Measurements from ENCODE around the gene SCN5A.

Gene SCN5A

DNA sequence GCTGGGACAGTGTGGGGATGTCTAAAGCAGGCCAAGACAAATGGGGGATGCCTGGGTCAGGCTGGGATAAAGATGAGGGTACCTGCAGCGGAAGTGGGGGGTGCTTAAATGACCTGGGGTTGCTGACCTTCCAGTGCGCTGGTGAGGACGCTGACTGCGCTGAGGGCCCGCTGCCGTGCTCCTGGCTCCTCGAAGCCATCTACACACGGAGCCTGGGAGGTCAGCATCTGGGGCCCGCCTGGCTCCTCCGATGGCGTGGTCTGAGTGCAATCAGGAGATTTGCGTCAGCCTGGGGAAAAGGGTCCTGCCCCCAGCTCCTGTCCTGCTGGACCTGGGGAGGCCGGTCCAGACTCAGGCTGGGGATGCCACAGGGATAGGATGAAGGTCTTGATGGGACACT, 50.7 kb downstream of the SCN5A start:
- H3K4me3 ChIP-seq (ENCODE audit: control insufficient read depth in 1 of 7, extremely low read depth in 1 of 7, insufficient read depth in 4 of 7, low read depth in 2 of 7, low read length in 6 of 7), result no peak overlapping the region
- CTCF ChIA-PET, result no interaction called here
- WGBS (ENCODE audit: insufficient coverage), result 95% methylated on average over 12 of the region's 13 CpGs

DNA sequence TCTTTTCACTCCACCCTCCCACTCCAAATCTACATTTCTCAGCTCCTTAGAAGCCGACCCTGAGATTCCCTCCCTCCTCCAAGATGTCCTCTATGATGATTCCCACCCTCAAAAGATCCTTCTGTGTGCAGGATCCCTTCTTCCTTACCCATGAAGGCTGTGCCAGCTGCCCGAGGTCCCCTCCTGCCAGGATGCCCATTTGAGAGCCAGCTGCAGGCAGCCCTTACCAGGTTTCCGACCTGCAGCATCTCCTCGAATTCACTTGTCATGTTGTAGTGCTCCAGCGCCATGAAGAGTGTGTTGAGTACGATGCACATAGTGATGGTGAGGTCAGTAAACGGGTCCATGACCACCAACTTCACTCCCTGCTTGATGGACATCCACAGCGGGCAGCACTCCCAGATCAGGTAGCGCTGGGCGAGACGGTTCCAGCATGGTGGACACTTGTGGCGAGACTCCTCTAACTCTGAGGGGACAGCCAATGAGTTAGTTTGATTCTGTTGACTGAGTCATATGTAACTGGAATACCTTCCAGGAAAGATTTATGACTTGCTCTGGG, 51.9 kb downstream of the SCN5A start:
- WGBS (ENCODE audit: insufficient coverage), result 97% methylated on average over 12 of the region's 12 CpGs
- DNase-seq, result no peak
- CTCF ChIA-PET, result interaction anchor here (0.8 kb wide), 1 partner anchor 9 kb away, joined by 3 read pairs; no protein-coding TSS in a partner anchor
- no peaks in the 10 kb centered on the region for H3K27me3 ChIP-seq (replicated peaks in 2 of 5; ENCODE audit: control insufficient read depth in 4 of 5, insufficient read depth in 5 of 5, low read length in 4 of 5)
- H3K27ac ChIP-seq (ENCODE audit: insufficient read depth in 1 of 2, low read depth in 1 of 2, low read length in 2 of 2, poor library complexity in 1 of 2, severe bottlenecking in 2 of 2), result no peak overlapping the region
- no peak overlapping the region for H3K4me3 ChIP-seq (ENCODE audit: control insufficient read depth in 1 of 7, extremely low read depth in 1 of 7, insufficient read depth in 4 of 7, low read depth in 2 of 7, low read length in 6 of 7)
- no peaks in the 10 kb centered on the region for H3K36me3 ChIP-seq (ENCODE audit: control insufficient read depth in 4 of 4, insufficient read depth in 4 of 4, low read length in 3 of 4)
- H3K4me1 ChIP-seq (ENCODE audit: control extremely low read depth in 1 of 4, control insufficient read depth in 4 of 4, insufficient read depth in 4 of 4, low read length in 3 of 4), result no peaks in the 10 kb centered on the region
- POLR2A ChIA-PET, result no interaction called here
- peaks cover 0 to 3% (median 0%) of the 10 kb centered on the region in 5 experiments for H3K9me3 ChIP-seq (ENCODE audit: control extremely low read depth in 1 of 5, control insufficient read depth in 4 of 5, insufficient read depth in 2 of 5, low read depth in 1 of 5, low read length in 4 of 5)

More for the DNA sequence above, 50.7 kb downstream of the SCN5A start:
- H3K27me3 ChIP-seq (replicated peaks in 2 of 5; ENCODE audit: control insufficient read depth in 4 of 5, insufficient read depth in 5 of 5, low read length in 4 of 5), result no peaks in the 10 kb centered on the region
- DNase-seq, result no peak
- no peak overlapping the region for H3K27ac ChIP-seq (ENCODE audit: insufficient read depth in 1 of 2, low read depth in 1 of 2, low read length in 2 of 2, poor library complexity in 1 of 2, severe bottlenecking in 2 of 2)
- POLR2A ChIA-PET, result no interaction called here
- no peaks in the 10 kb centered on the region for H3K36me3 ChIP-seq (ENCODE audit: control insufficient read depth in 4 of 4, insufficient read depth in 4 of 4, low read length in 3 of 4)
- peaks cover 0 to 3% (median 0%) of the 10 kb centered on the region in 5 experiments for H3K9me3 ChIP-seq (ENCODE audit: control extremely low read depth in 1 of 5, control insufficient read depth in 4 of 5, insufficient read depth in 2 of 5, low read depth in 1 of 5, low read length in 4 of 5)
- no peaks in the 10 kb centered on the region for H3K4me1 ChIP-seq (ENCODE audit: control extremely low read depth in 1 of 4, control insufficient read depth in 4 of 4, insufficient read depth in 4 of 4, low read length in 3 of 4)

DNA sequence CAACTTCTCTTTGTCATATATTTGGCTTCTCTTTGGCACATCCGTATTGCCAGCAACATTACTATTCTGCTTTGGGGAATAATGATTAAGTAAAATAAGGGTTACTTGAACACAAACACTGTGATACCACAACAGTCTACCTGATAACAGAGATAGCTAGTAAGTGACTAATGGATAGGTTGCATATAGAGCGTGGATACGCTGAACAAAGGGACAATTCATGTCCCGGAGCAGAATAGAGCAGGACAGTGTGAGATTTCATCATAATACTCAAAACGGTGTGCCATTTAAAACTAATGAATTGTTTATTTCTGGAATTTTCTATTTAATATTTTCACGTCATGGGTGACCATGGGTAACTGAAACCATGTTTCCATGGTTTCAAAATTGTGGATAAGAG, 54.1 kb downstream of the SCN5A start:
- no peak for DNase-seq
- H3K36me3 ChIP-seq (ENCODE audit: control insufficient read depth in 4 of 4, insufficient read depth in 4 of 4, low read length in 3 of 4), result no peaks in the 10 kb centered on the region
- H3K27me3 ChIP-seq (replicated peaks in 2 of 5; ENCODE audit: control insufficient read depth in 4 of 5, insufficient read depth in 5 of 5, low read length in 4 of 5), result no peaks in the 10 kb centered on the region
- no peaks in the 10 kb centered on the region for H3K9me3 ChIP-seq (ENCODE audit: control extremely low read depth in 1 of 5, control insufficient read depth in 4 of 5, insufficient read depth in 2 of 5, low read depth in 1 of 5, low read length in 4 of 5)
- H3K4me1 ChIP-seq (ENCODE audit: control extremely low read depth in 1 of 4, control insufficient read depth in 4 of 4, insufficient read depth in 4 of 4, low read length in 3 of 4), result no peaks in the 10 kb centered on the region
- no peak overlapping the region for H3K27ac ChIP-seq (ENCODE audit: insufficient read depth in 1 of 2, low read depth in 1 of 2, low read length in 2 of 2, poor library complexity in 1 of 2, severe bottlenecking in 2 of 2)
- H3K4me3 ChIP-seq (ENCODE audit: control insufficient read depth in 1 of 7, extremely low read depth in 1 of 7, insufficient read depth in 4 of 7, low read depth in 2 of 7, low read length in 6 of 7), result no peak overlapping the region
- no CpG with 5 or more reads among the region's 6 CpGs for WGBS (ENCODE audit: insufficient coverage)
- CTCF ChIA-PET, result interaction anchor here (0.5 to 1.5 kb wide), 2 partner anchors 26 to 56 kb away, joined by 3 to 4 read pairs; no protein-coding TSS in a partner anchor
- POLR2A ChIA-PET, result no interaction called here

- WGBS (ENCODE audit: insufficient coverage), result 92% methylated on average over 2 of the region's 2 CpGs
- no peaks in the 10 kb centered on the region for H3K9me3 ChIP-seq (ENCODE audit: control extremely low read depth in 1 of 5, control insufficient read depth in 4 of 5, insufficient read depth in 2 of 5, low read depth in 1 of 5, low read length in 4 of 5)
- no peak overlapping the region for H3K4me3 ChIP-seq (ENCODE audit: control insufficient read depth in 1 of 7, extremely low read depth in 1 of 7, insufficient read depth in 4 of 7, low read depth in 2 of 7, low read length in 6 of 7)
- no peak for DNase-seq
- H3K36me3 ChIP-seq (ENCODE audit: control insufficient read depth in 4 of 4, insufficient read depth in 4 of 4, low read length in 3 of 4), result no peaks in the 10 kb centered on the region
- H3K4me1 ChIP-seq (ENCODE audit: control extremely low read depth in 1 of 4, control insufficient read depth in 4 of 4, insufficient read depth in 4 of 4, low read length in 3 of 4), result no peaks in the 10 kb centered on the region
- ChIA-PET CTCF (no interaction called here), POLR2A (interaction anchor here (0.6 kb wide), 1 partner anchor 32 kb away, joined by 3 read pairs; no protein-coding TSS in a partner anchor)
- H3K27ac ChIP-seq (ENCODE audit: insufficient read depth in 1 of 2, low read depth in 1 of 2, low read length in 2 of 2, poor library complexity in 1 of 2, severe bottlenecking in 2 of 2), result no peak overlapping the region
- no peaks in the 10 kb centered on the region for H3K27me3 ChIP-seq (replicated peaks in 2 of 5; ENCODE audit: control insufficient read depth in 4 of 5, insufficient read depth in 5 of 5, low read length in 4 of 5)
Measured at GRCh38 chr3:38590521-38590920, 59.0 kb downstream of the SCN5A start.

GRCh38 chr3:38588995-38589937, 60.2 kb downstream of the SCN5A start:
- H3K4me3 ChIP-seq (ENCODE audit: control insufficient read depth in 1 of 7, extremely low read depth in 1 of 7, insufficient read depth in 4 of 7, low read depth in 2 of 7, low read length in 6 of 7), result no peak overlapping the region
- no peaks in the 10 kb centered on the region for H3K4me1 ChIP-seq (ENCODE audit: control extremely low read depth in 1 of 4, control insufficient read depth in 4 of 4, insufficient read depth in 4 of 4, low read length in 3 of 4)
- POLR2A ChIA-PET, result interaction anchor here (0.6 kb wide), 1 partner anchor 9 kb away, joined by 3 read pairs; no protein-coding TSS in a partner anchor
- DNase-seq, result no peak
- no peaks in the 10 kb centered on the region for H3K9me3 ChIP-seq (ENCODE audit: control extremely low read depth in 1 of 5, control insufficient read depth in 4 of 5, insufficient read depth in 2 of 5, low read depth in 1 of 5, low read length in 4 of 5)
- CTCF ChIA-PET, result no interaction called here
- H3K27me3 ChIP-seq (replicated peaks in 2 of 5; ENCODE audit: control insufficient read depth in 4 of 5, insufficient read depth in 5 of 5, low read length in 4 of 5), result no peaks in the 10 kb centered on the region
- H3K27ac ChIP-seq (ENCODE audit: insufficient read depth in 1 of 2, low read depth in 1 of 2, low read length in 2 of 2, poor library complexity in 1 of 2, severe bottlenecking in 2 of 2), result no peak overlapping the region
- WGBS (ENCODE audit: insufficient coverage), result 92% methylated on average over 15 of the region's 20 CpGs
- H3K36me3 ChIP-seq (ENCODE audit: control insufficient read depth in 4 of 4, insufficient read depth in 4 of 4, low read length in 3 of 4), result no peaks in the 10 kb centered on the region

- ChIA-PET POLR2A (no interaction called here), CTCF (no interaction called here)
- Histone ChIP-seq H3K27ac (ENCODE audit: insufficient read depth in 1 of 2, low read depth in 1 of 2, low read length in 2 of 2, poor library complexity in 1 of 2, severe bottlenecking in 2 of 2) (no peak overlapping the region), H3K4me1 (ENCODE audit: control extremely low read depth in 1 of 4, control insufficient read depth in 4 of 4, insufficient read depth in 4 of 4, low read length in 3 of 4) (no peaks in the 10 kb centered on the region), H3K4me3 (ENCODE audit: control insufficient read depth in 1 of 7, extremely low read depth in 1 of 7, insufficient read depth in 4 of 7, low read depth in 2 of 7, low read length in 6 of 7) (no peak overlapping the region), H3K9me3 (ENCODE audit: control extremely low read depth in 1 of 5, control insufficient read depth in 4 of 5, insufficient read depth in 2 of 5, low read depth in 1 of 5, low read length in 4 of 5) (no peaks in the 10 kb centered on the region), H3K27me3 (replicated peaks in 2 of 5; ENCODE audit: control insufficient read depth in 4 of 5, insufficient read depth in 5 of 5, low read length in 4 of 5) (no peaks in the 10 kb centered on the region), H3K36me3 (ENCODE audit: control insufficient read depth in 4 of 4, insufficient read depth in 4 of 4, low read length in 3 of 4) (no peaks in the 10 kb centered on the region)
- DNase-seq, result no peak
- WGBS (ENCODE audit: insufficient coverage), result 78% methylated on average over 9 of the region's 10 CpGs
Measured at GRCh38 chr3:38588371-38588971, 61.0 kb downstream of the SCN5A start.

Measured in common myeloid progenitor, CD34-positive (primary cell).